Gastroesophageal sphincter (tissue), 4 donors: ENCODE data around the gene ADAM8. TPM values are rescaled to one million over a fixed set of nuclear protein-coding genes. Genes with fewer than 3 reads are reported as not detected.
A peak's percentile ranks its signal among the peaks of the same experiment; 100 is the strongest.

Experiments
- ATAC-seq: fragments of 150-250 bp; one replicate; pipeline ENCODE4 v1.9.1; 2016; ENCODE audit warnings: mild to moderate bottlenecking, moderate library complexity
- H3K27ac ChIP-seq, 4 donors: fragments of 200-600 bp; sonication (generic) in 3 of 4; 1 replicate in 3 of 4; 2 replicates in 1 of 4; pipeline ENCODE4 v1.5.1; 2016 to 2019
- H3K27me3 ChIP-seq: fragments of 200-600 bp; sonication (generic); one replicate; pipeline ENCODE4 v1.5.1; 2019
- H3K36me3 ChIP-seq, 2 donors: fragments of 200-600 bp; sonication (generic); one replicate each; pipeline ENCODE4 v1.5.1; 2019; ENCODE audit warnings: control low read depth in 1 of 2
- H3K4me1 ChIP-seq, 3 donors: fragments of 200-600 bp; sonication (generic); 1 replicate in 2 of 3; 2 replicates in 1 of 3; pipeline ENCODE4 v1.5.1; 2016 to 2019; ENCODE audit warnings: control low read depth in 2 of 3
- H3K4me3 ChIP-seq, 2 donors: fragments of 200-600 bp; sonication (generic); one replicate each; pipeline ENCODE4 v1.5.1; 2019; ENCODE audit warnings: mild to moderate bottlenecking in 1 of 2, moderate library complexity in 1 of 2
- H3K9me3 ChIP-seq, 3 donors: fragments of 200-600 bp; sonication (generic); one replicate each; pipeline ENCODE4 v1.5.1; 2017 to 2019; ENCODE audit warnings: control low read depth in 2 of 3
- CTCF ChIP-seq, 4 experiments: fragments of 200-600 bp in 2 of 4; fragments of 450-650 bp in 2 of 4; sonication (generic) in 1 of 4; IDR thresholded peaks; one replicate each; pipeline ENCODE4 v1.5.1; 2017 to 2019; ENCODE audit warnings: antibody characterized with exemption in 4 of 4, mild to moderate bottlenecking in 2 of 4, moderate library complexity in 2 of 4
- EP300 ChIP-seq: sonication (generic); formaldehyde crosslinking; IDR thresholded peaks from one replicate; pipeline ENCODE4 v1.6.1; 2017; ENCODE audit warnings: antibody characterized with exemption, mild to moderate bottlenecking
- POLR2A ChIP-seq, 2 donors: fragments of 450-650 bp; IDR thresholded peaks; one replicate each; pipeline ENCODE4 v1.6.1; 2017; ENCODE audit warnings: antibody characterized with exemption in 2 of 2, mild to moderate bottlenecking in 2 of 2, moderate library complexity in 1 of 2
- POLR2AphosphoS5 ChIP-seq: sonication (generic); formaldehyde crosslinking; IDR thresholded peaks from one replicate; pipeline ENCODE4 v1.6.1; 2017; ENCODE audit warnings: antibody characterized with exemption
- WGBS, 2 donors: methylation state at CpG; one replicate each; pipeline ENCODE4 v1.1.5; 2018; ENCODE audit warnings: low coverage in 1 of 2; 5-methylcytosine and 5-hydroxymethylcytosine counted together
- total RNA-seq, 4 donors: library from RNA; depleted of rRNA; stranded (reverse); fragments of >200 nt; gene quantifications; one replicate each; pipeline ENCODE4 v1.1.0, GENCODE V29; 2016

The ADAM8 gene
- total RNA-seq, 4 donors from 2014 or later, result 2.0 to 6.6 (median 3.3) TPM

- H3K27me3 ChIP-seq, result peaks cover 66% of the 10 kb centered on the region
- H3K4me3 ChIP-seq, result no peak overlapping the region
- H3K4me1 ChIP-seq, result no peaks in the 10 kb centered on the region
- no peak overlapping the region for H3K27ac ChIP-seq
- no peaks in the 10 kb centered on the region for H3K36me3 ChIP-seq
- WGBS, 2 donors, result no CpG with 5 or more reads among the region's 27 CpGs
- no peak for ATAC-seq
- H3K9me3 ChIP-seq, result no peaks in the 10 kb centered on the region
- no peak for TF ChIP-seq CTCF (IDR thresholded peaks at IDR 0.05)
- TF ChIP-seq POLR2AphosphoS5, result no peak
- no peak for TF ChIP-seq POLR2A (IDR thresholded peaks at IDR 0.05)
- TF ChIP-seq EP300, result no peak
Measured at GRCh38 chr10:133215586-133215985, 61.1 kb downstream of the ADAM8 start.

- Histone ChIP-seq H3K9me3 (no peaks in the 10 kb centered on the region), H3K27ac (no peak overlapping the region), H3K36me3 (no peaks in the 10 kb centered on the region), H3K4me3 (no peak overlapping the region), H3K4me1 (no peaks in the 10 kb centered on the region), H3K27me3 (peaks cover 61% of the 10 kb centered on the region)
- peak; percentile 28 for ATAC-seq
- TF ChIP-seq POLR2A (IDR thresholded peaks at IDR 0.05) (no peak), POLR2AphosphoS5 (no peak), EP300 (no peak), CTCF (IDR thresholded peaks at IDR 0.05) (no peak)
- WGBS, 2 donors, result 100% methylated on average over 3 of the region's 28 CpGs; no CpG with 5 or more reads in 1 of the 2 donors
Measured at GRCh38 chr10:133214468-133215410, 61.9 kb downstream of the ADAM8 start.

GRCh38 chr10:133213641-133214467 lies 62.8 kb downstream of the ADAM8 start:
- no peak for ATAC-seq
- WGBS, 2 donors, result 87 to 100% methylated on average over 1 to 11 of the region's 32 CpGs
- H3K4me3 ChIP-seq, result no peak overlapping the region
- no peak overlapping the region for H3K27ac ChIP-seq
- peaks cover 52% of the 10 kb centered on the region for H3K27me3 ChIP-seq
- no peaks in the 10 kb centered on the region for H3K36me3 ChIP-seq
- H3K4me1 ChIP-seq, result no peaks in the 10 kb centered on the region
- H3K9me3 ChIP-seq, result no peaks in the 10 kb centered on the region
- no peak for TF ChIP-seq POLR2AphosphoS5
- TF ChIP-seq CTCF (IDR thresholded peaks at IDR 0.05), result no peak
- TF ChIP-seq POLR2A (IDR thresholded peaks at IDR 0.05), result no peak
- no peak for TF ChIP-seq EP300

- no peaks in the 10 kb centered on the region for H3K9me3 ChIP-seq
- H3K27ac ChIP-seq, result no peak overlapping the region
- 100% methylated on average over 1 of the region's 20 CpGs; no CpG with 5 or more reads in 1 of the 2 donors for WGBS, 2 donors
- peaks cover 49% of the 10 kb centered on the region for H3K27me3 ChIP-seq
- no peak overlapping the region for H3K4me3 ChIP-seq
- H3K36me3 ChIP-seq, result no peaks in the 10 kb centered on the region
- ATAC-seq, result no peak
- TF ChIP-seq POLR2A (IDR thresholded peaks at IDR 0.05) (no peak), POLR2AphosphoS5 (no peak), CTCF (IDR thresholded peaks at IDR 0.05) (no peak), EP300 (no peak)
- no peaks in the 10 kb centered on the region for H3K4me1 ChIP-seq
Measured at GRCh38 chr10:133212853-133213494, 63.7 kb downstream of the ADAM8 start.

Other genes starting within 250 kb of the ADAM8 start
- gene ADGRA1, start 188.9 kb downstream of the ADAM8 start, total RNA-seq, result under 1 TPM in 1 of 4 donors, not detected in 3; 0.13 TPM
- gene KNDC1, start 116.6 kb downstream of the ADAM8 start, total RNA-seq, result 1 to 10 TPM in 2 of 4 donors, under 1 TPM in 2; 0.62 to 3.4 (median 0.98) TPM
- not detected for gene UTF1, start 46.7 kb downstream of the ADAM8 start, total RNA-seq
- gene VENTX, start 39.0 kb downstream of the ADAM8 start, total RNA-seq, result 1 to 10 TPM in 2 of 4 donors, under 1 TPM in 2; 0.66 to 2.3 (median 1.4) TPM
- gene TUBGCP2, start 32.0 kb upstream of the ADAM8 start, total RNA-seq, result 10 to 100 TPM; 35.8 to 47.3 (median 38.8) TPM
- gene ZNF511, start 32.0 kb upstream of the ADAM8 start, total RNA-seq, result 10 to 100 TPM; 15.1 to 42.2 (median 25.4) TPM
- 1 to 10 TPM in 2 of 4 donors, under 1 TPM in 1, not detected in 1; 0.47 to 1.5 (median 1.5) TPM for gene CALY, start 60.0 kb upstream of the ADAM8 start, total RNA-seq
- not detected for gene PRAP1, start 70.5 kb upstream of the ADAM8 start, total RNA-seq
- gene FUOM, start 81.2 kb upstream of the ADAM8 start, total RNA-seq, result 10 to 100 TPM in 2 of 4 donors, 1 to 10 TPM in 2; 5.4 to 15.7 (median 10.8) TPM
- gene ECHS1, start 96.5 kb upstream of the ADAM8 start, total RNA-seq, result 10 to 100 TPM; 67.7 to 81.8 (median 72.4) TPM
- gene PAOX, start 102.4 kb upstream of the ADAM8 start, total RNA-seq, result 10 to 100 TPM in 2 of 4 donors, 1 to 10 TPM in 2; 7.1 to 14.5 (median 9.6) TPM
- gene MTG1, start 117.3 kb upstream of the ADAM8 start, total RNA-seq, result 10 to 100 TPM; 13.2 to 25.9 (median 18.4) TPM
- gene SPRN, start 147.8 kb upstream of the ADAM8 start, total RNA-seq, result under 1 TPM in 2 of 4 donors, not detected in 2; 0.12 to 0.35 TPM
- gene SCART1, start 177.1 kb upstream of the ADAM8 start, total RNA-seq, result 1 to 10 TPM in 3 of 4 donors, under 1 TPM in 1; 0.27 to 3.9 (median 2.0) TPM